Endothelial cell of umbilical vein (primary cell): ENCODE results near the gene EML1. TPM values are rescaled to one million over a fixed set of nuclear protein-coding genes. Genes with fewer than 3 reads are reported as not detected.

Experiments used
- BruUV-seq: library from RNA; stranded (reverse); fragments of 400-500 nt; replicated peaks from 2 replicates; lab custom pipeline; 2021; lab: Mats Ljungman, UMichigan
- CTCF ChIA-PET: fragments of 300-600, 350-600 bp; sonication (Branson Sonifier 250); formaldehyde crosslinking; loops from one replicate; lab custom pipeline; 2021; ENCODE audit warnings: antibody characterized with exemption, inconsistent platforms; lab: Charles Lee
- POLR2A ChIA-PET: fragments of 300-600, 350-600 bp; sonication (Branson Sonifier 250); formaldehyde crosslinking; loops from one replicate; lab custom pipeline; 2021; ENCODE audit warnings: antibody characterized with exemption, inconsistent platforms; lab: Charles Lee
- DNase-seq: peaks from one replicate; pipeline ENCODE4 v3.0.0-alpha.2; 2011; ENCODE audit warnings: low read depth, low spot score
- FAIRE-seq: peaks from 2 replicates; lab custom pipeline; 2011; peaks lifted over from hg19 to GRCh38; lab: Jason Lieb, UNC
- H2AFZ ChIP-seq: 2 replicates; pipeline ENCODE4 v1.6.0; 2012; ENCODE audit warnings: low read depth, low read length, control low read depth, inconsistent platforms
- H3K27ac ChIP-seq: 2 replicates; pipeline ENCODE4 v1.5.1; 2011; ENCODE audit warnings: low read depth, mild to moderate bottlenecking, control low read depth, low read length, moderate library complexity; ENCODE audit not compliant: insufficient read depth
- H3K27me3 ChIP-seq, 2 experiments: 2 replicates each; pipeline versions ENCODE4 v1.6.0 to v1.6.1; 2011; ENCODE audit warnings: low read length in 2 of 2, mixed read lengths in 1 of 2; ENCODE audit not compliant: control insufficient read depth in 2 of 2, insufficient read depth in 2 of 2
- H3K36me3 ChIP-seq, 2 experiments: 2 replicates in 1 of 2; 3 replicates in 1 of 2; pipeline ENCODE4 v1.5.1; 2011; ENCODE audit warnings: low read length in 2 of 2, mild to moderate bottlenecking in 1 of 2, moderate library complexity in 1 of 2; ENCODE audit not compliant: control insufficient read depth in 2 of 2, insufficient read depth in 2 of 2; ENCODE audit errors: extremely low read depth in 1 of 2
- H3K4me1 ChIP-seq: 3 replicates; pipeline ENCODE4 v1.5.1; 2011; ENCODE audit warnings: mild to moderate bottlenecking, low read length; ENCODE audit not compliant: control insufficient read depth, insufficient read depth; ENCODE audit errors: extremely low read depth
- H3K4me2 ChIP-seq: 2 replicates; pipeline ENCODE4 v1.6.1; 2011; ENCODE audit warnings: low read length, control low read depth, mixed read lengths; ENCODE audit not compliant: insufficient read depth
- H3K4me3 ChIP-seq, 3 experiments: fragments of 200-600 bp in 1 of 3; sonication (generic), shearing (Covaris generic) in 1 of 3; replicated peaks in 1 of 3; 2 replicates each; pipeline ENCODE4 v1.5.1; 2011 to 2016; ENCODE audit warnings: control low read depth in 3 of 3, low read length in 3 of 3, mild to moderate bottlenecking in 2 of 3, inconsistent platforms in 1 of 3, low read depth in 1 of 3, moderate library complexity in 1 of 3; ENCODE audit not compliant: insufficient read depth in 1 of 3
- H3K79me2 ChIP-seq: 2 replicates; pipeline ENCODE4 v1.6.0; 2012; ENCODE audit warnings: low read length, inconsistent platforms; ENCODE audit not compliant: control insufficient read depth, insufficient read depth
- H3K9ac ChIP-seq: replicated peaks from 2 replicates; pipeline ENCODE3; 2011; ENCODE audit warnings: low read length, control low read depth; ENCODE audit not compliant: insufficient read depth; ENCODE audit errors: extremely low read depth
- H3K9me1 ChIP-seq: replicated peaks from 3 replicates; pipeline ENCODE4 v1.6.0; 2011; ENCODE audit warnings: mild to moderate bottlenecking, low read length; ENCODE audit not compliant: control insufficient read depth, insufficient read depth; ENCODE audit errors: extremely low read depth
- H3K9me3 ChIP-seq: replicated peaks from 2 replicates; pipeline ENCODE4 v1.5.1; 2012; ENCODE audit warnings: low read length, inconsistent platforms; ENCODE audit not compliant: control insufficient read depth, insufficient read depth
- H4K20me1 ChIP-seq: replicated peaks from 2 replicates; pipeline ENCODE3; 2011; ENCODE audit warnings: mild to moderate bottlenecking, low read length; ENCODE audit not compliant: control insufficient read depth, insufficient read depth; ENCODE audit errors: extremely low read depth
- EZH2 ChIP-seq: IDR thresholded peaks from 2 replicates; pipeline ENCODE4 v1.6.1; 2012; ENCODE audit warnings: borderline replicate concordance, low read depth, mild to moderate bottlenecking, moderate library complexity, low read length, inconsistent platforms; ENCODE audit not compliant: severe bottlenecking
- FOS ChIP-seq: IDR thresholded peaks from 2 replicates; pipeline ENCODE4 v1.6.1; 2011; ENCODE audit warnings: mild to moderate bottlenecking, low read length, moderate library complexity, borderline replicate concordance; ENCODE audit not compliant: insufficient read depth
- GATA2 ChIP-seq: IDR thresholded peaks from 2 replicates; pipeline ENCODE4 v1.7.0; 2011; ENCODE audit warnings: low read depth, mild to moderate bottlenecking, moderate library complexity, mixed read lengths, low read length; ENCODE audit not compliant: insufficient read length, insufficient read depth
- JUN ChIP-seq: IDR thresholded peaks from 2 replicates; pipeline ENCODE4 v1.6.1; 2011; ENCODE audit warnings: borderline replicate concordance, low read depth; ENCODE audit not compliant: insufficient read length, insufficient read depth
- MYC ChIP-seq: IDR thresholded peaks from one replicate; pipeline ENCODE4 v1.6.1; 2011; ENCODE audit warnings: mild to moderate bottlenecking, low read depth, low read length
- POLR2A ChIP-seq: IDR thresholded peaks from 2 replicates; pipeline ENCODE4 v1.6.1; 2012; ENCODE audit warnings: low read depth, mild to moderate bottlenecking, control low read depth, low read length
- POLR2AphosphoS5 ChIP-seq: IDR thresholded peaks from 2 replicates; pipeline ENCODE4 v1.6.1; 2012; ENCODE audit warnings: low read depth, mild to moderate bottlenecking, control low read depth, low read length, moderate library complexity; ENCODE audit not compliant: insufficient read depth
- dilution Hi-C: fragments of 300-500 bp; cut with MboI; formaldehyde crosslinking; loops from one replicate; pipeline ENCODE4 v1.15.0; 2019; ENCODE audit warnings: low sequenced_read_pairs; ENCODE audit not compliant: extremely low pct_ligation_motif_present
- intact Hi-C: fragments of 100-400 bp; cut with micrococcal nuclease; formaldehyde crosslinking; loops from one replicate; pipeline ENCODE4 v1.10.0; 2022
- polyA plus RNA-seq, 4 experiments: library from polyadenylated mRNA; depleted of rRNA in 3 of 4; stranded (reverse) in 3 of 4; unstranded in 1 of 4; fragments of >200 nt; gene quantifications; 2 replicates each; pipeline versions ENCODE4 v1.2.1 to v1.2.3, GENCODE V29; 2011 to 2012; ENCODE audit warnings: missing spikeins in 1 of 4
- total RNA-seq: library from RNA; stranded (reverse); gene quantifications from 2 replicates; pipeline ENCODE4 v1.2.3, GENCODE V29; 2021
- TF ChIP-seq, protein P1 (sequence below), 2 donors: IDR thresholded peaks; 1 replicate in 1 of 2; 2 replicates in 1 of 2; pipeline ENCODE4 v1.5.1; 2011; ENCODE audit warnings: low read length in 2 of 2, mild to moderate bottlenecking in 2 of 2, moderate library complexity in 2 of 2, control low read depth in 1 of 2, inconsistent platforms in 1 of 2, low read depth in 1 of 2; ENCODE audit not compliant: insufficient read depth in 1 of 2; ENCODE audit errors: extremely low read depth in 1 of 2
- TF ChIP-seq, protein P2 (sequence below): IDR thresholded peaks from 2 replicates; pipeline ENCODE4 v1.6.1; 2011; ENCODE audit not compliant: insufficient read depth, insufficient read length

Gene EML1
- total and polyA plus RNA-seq, 2 donors (not counting 3 experiments of a cell fraction or from before 2014, with no cell fraction given), result 22.9 to 33.0 TPM

DNA sequence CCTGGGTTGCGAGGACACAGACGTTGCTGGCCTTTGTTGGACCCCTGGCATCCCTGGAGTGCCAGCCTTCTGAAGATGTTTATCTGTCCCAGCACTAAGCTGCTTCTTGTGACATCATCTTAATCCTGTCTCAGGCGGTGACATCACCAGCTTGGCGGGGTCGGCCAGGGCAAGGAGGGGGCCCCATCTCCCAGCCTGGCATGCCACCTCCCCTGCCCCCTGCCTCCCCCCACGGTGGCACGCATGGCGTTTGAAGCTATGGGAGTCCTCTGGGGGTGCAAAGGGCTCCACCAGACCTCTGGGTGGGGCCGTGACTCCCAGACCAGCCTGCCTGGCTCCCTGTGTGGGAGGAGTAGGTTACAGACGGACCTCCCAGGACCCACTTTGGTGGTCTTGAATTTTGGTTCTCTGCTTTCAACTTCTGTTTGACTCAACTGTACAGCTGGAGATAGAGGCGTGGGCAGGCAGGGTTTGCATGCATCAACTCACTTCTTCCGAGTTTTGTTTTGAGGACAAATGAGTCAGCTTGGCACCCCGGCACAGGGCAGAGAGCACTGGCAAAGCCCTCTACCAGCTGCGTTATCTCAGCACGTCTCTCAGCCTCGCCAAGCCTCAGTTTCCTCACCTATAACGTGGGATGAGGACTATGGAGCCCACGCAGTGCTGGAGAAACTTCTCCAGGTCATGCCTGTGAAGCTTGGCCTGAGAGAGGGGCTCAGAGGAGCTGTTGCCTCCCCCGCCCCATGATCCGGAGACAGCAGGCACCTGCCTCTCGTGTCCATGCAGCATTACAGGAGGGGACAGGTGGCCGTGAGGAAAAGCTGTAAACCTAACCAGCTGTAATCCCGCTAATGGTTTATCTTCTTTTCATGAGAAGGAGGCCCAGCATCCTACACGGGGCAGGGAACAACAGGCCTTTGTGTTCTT, 38.8 kb upstream of the EML1 start:
- peak overlapping the region; percentile 45 for H3K9ac ChIP-seq
- FAIRE-seq (peak; percentile 90), DNase-seq (peak; percentile 64)
- ChIA-PET CTCF (interaction anchor here (0.9 to 4.8 kb wide), 6 partner anchors 19 to 145 kb away, joined by 3 to 26 read pairs (median 6); partner anchors contain the start of gene EML1), POLR2A (interaction anchor here (0.9 kb wide), 1 partner anchor 16 kb away, joined by 3 read pairs; no protein-coding TSS in a partner anchor)
- dilution Hi-C loops, result no loop called here
- no peaks in the 10 kb centered on the region for H3K79me2 ChIP-seq
- H4K20me1 ChIP-seq, result no peaks in the 10 kb centered on the region
- H3K4me2 ChIP-seq, result peak overlapping the region; percentile 31
- no peak overlapping the region for H2AFZ ChIP-seq
- H3K9me1 ChIP-seq, result no peaks in the 10 kb centered on the region
- no TSS peak for BruUV-seq
- intact Hi-C loops, result loop anchor here (5.0 to 10.0 kb wide), 3 partner anchors 152 to 630 kb away; partner anchors contain the start of gene CCDC85C
- no peak overlapping the region for H3K4me3 ChIP-seq
- TF ChIP-seq GATA2, result peak; percentile 42
- TF ChIP-seq, protein P1, sequence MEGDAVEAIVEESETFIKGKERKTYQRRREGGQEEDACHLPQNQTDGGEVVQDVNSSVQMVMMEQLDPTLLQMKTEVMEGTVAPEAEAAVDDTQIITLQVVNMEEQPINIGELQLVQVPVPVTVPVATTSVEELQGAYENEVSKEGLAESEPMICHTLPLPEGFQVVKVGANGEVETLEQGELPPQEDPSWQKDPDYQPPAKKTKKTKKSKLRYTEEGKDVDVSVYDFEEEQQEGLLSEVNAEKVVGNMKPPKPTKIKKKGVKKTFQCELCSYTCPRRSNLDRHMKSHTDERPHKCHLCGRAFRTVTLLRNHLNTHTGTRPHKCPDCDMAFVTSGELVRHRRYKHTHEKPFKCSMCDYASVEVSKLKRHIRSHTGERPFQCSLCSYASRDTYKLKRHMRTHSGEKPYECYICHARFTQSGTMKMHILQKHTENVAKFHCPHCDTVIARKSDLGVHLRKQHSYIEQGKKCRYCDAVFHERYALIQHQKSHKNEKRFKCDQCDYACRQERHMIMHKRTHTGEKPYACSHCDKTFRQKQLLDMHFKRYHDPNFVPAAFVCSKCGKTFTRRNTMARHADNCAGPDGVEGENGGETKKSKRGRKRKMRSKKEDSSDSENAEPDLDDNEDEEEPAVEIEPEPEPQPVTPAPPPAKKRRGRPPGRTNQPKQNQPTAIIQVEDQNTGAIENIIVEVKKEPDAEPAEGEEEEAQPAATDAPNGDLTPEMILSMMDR (IDR thresholded peaks at IDR 0.05; ENCODE audit: extremely low read depth in 1 of 2, insufficient read depth in 1 of 2, low read depth in 1 of 2, low read length in 2 of 2), result no peak
- TF ChIP-seq MYC, result no peak
- peak; percentile 34 for TF ChIP-seq JUN
- peak; percentile 58 for TF ChIP-seq FOS
- TF ChIP-seq POLR2AphosphoS5, result peak; percentile 55
- TF ChIP-seq POLR2A, result no peak
- TF ChIP-seq, protein P2, sequence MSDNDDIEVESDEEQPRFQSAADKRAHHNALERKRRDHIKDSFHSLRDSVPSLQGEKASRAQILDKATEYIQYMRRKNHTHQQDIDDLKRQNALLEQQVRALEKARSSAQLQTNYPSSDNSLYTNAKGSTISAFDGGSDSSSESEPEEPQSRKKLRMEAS, result no peak
- no peak for TF ChIP-seq EZH2
- no peaks in the 10 kb centered on the region for H3K36me3 ChIP-seq
- peak overlapping the region; percentile 87 for H3K27ac ChIP-seq
- H3K4me1 ChIP-seq, result peaks cover 81% of the 10 kb centered on the region
- no peaks in the 10 kb centered on the region for H3K27me3 ChIP-seq
- H3K9me3 ChIP-seq, result no peaks in the 10 kb centered on the region
